ENCODE measurements around the gene FAM120A. TPM values are rescaled to one million over a fixed set of nuclear protein-coding genes. Genes with fewer than 3 reads are reported as not detected.

The FAM120A gene
- total and polyA plus RNA-seq, 9 of the 15 experiments (the other 6 are each of a cell fraction or from before 2014, with no cell fraction given), result 8.7 to 71.0 (median 42.2) TPM

- TF ChIP-seq, protein P1, sequence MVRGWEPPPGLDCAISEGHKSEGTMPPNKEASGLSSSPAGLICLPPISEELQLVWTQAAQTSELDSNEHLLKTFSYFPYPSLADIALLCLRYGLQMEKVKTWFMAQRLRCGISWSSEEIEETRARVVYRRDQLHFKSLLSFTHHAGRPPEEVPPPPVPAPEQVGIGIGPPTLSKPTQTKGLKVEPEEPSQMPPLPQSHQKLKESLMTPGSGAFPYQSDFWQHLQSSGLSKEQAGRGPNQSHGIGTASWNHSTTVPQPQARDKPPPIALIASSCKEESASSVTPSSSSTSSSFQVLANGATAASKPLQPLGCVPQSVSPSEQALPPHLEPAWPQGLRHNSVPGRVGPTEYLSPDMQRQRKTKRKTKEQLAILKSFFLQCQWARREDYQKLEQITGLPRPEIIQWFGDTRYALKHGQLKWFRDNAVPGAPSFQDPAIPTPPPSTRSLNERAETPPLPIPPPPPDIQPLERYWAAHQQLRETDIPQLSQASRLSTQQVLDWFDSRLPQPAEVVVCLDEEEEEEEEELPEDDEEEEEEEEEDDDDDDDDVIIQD (CRISPR knock-in tag; IDR thresholded peaks at IDR 0.05), result no peak
- TF ChIP-seq C11orf30 (IDR thresholded peaks at IDR 0.05; ENCODE audit: low read depth), result no peak
- TF ChIP-seq BCOR (IDR thresholded peaks at IDR 0.05), result no peak
- no peak for TF ChIP-seq SPI1 (IDR thresholded peaks at IDR 0.05; ENCODE audit: borderline replicate concordance, low read depth, low read length)
- TF ChIP-seq, protein P2, sequence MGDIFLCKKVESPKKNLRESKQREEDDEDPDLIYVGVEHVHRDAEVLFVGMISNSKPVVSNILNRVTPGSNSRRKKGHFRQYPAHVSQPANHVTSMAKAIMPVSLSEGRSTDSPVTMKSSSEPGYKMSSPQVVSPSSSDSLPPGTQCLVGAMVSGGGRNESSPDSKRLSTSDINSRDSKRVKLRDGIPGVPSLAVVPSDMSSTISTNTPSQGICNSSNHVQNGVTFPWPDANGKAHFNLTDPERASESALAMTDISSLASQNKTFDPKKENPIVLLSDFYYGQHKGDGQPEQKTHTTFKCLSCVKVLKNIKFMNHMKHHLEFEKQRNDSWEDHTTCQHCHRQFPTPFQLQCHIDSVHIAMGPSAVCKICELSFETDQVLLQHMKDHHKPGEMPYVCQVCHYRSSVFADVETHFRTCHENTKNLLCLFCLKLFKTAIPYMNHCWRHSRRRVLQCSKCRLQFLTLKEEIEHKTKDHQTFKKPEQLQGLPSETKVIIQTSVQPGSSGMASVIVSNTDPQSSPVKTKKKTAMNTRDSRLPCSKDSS (IDR thresholded peaks at IDR 0.05; ENCODE audit: low read depth, partially characterized antibody), result no peak
- TF ChIP-seq JUNB (CRISPR knock-in tag; conservative IDR thresholded peaks at IDR 0.05), result no peak
- TF ChIP-seq SRSF9 (IDR thresholded peaks at IDR 0.05; ENCODE audit: borderline replicate concordance, low read depth, low read length), result no peak
- no peak for TF ChIP-seq SIN3B (IDR thresholded peaks at IDR 0.05; ENCODE audit: low read depth)
- TF ChIP-seq HMG20A (CRISPR knock-in tag; conservative IDR thresholded peaks at IDR 0.05), result no peak
- no peak for TF ChIP-seq SMARCC2 (IDR thresholded peaks at IDR 0.05; ENCODE audit: low read depth)
- no peak for TF ChIP-seq MTA3 (IDR thresholded peaks at IDR 0.05; ENCODE audit: borderline replicate concordance)
- no peak for TF ChIP-seq RUNX1 (IDR thresholded peaks at IDR 0.05; ENCODE audit: low read depth)
- TF ChIP-seq ZNF655 (CRISPR knock-in tag; IDR thresholded peaks at IDR 0.05), result no peak
- TF ChIP-seq STAT5B (CRISPR knock-in tag; IDR thresholded peaks at IDR 0.05), result no peak
- no peak for TF ChIP-seq ZNF436 (CRISPR knock-in tag; IDR thresholded peaks at IDR 0.05)
- no peak for TF ChIP-seq SNIP1 (IDR thresholded peaks at IDR 0.05; ENCODE audit: low read depth)
- 0 out of 2 replicates have a peak, but pooled peaks have one; percentile 22 for TF ChIP-seq USF1 (CRISPR knock-in tag; IDR thresholded peaks at IDR 0.05)
- TF ChIP-seq ZNF695 (CRISPR knock-in tag; IDR thresholded peaks at IDR 0.05), result no peak
- no peak for TF ChIP-seq SRSF1 (IDR thresholded peaks at IDR 0.05; ENCODE audit: low read depth, low read length)
- no peak for TF ChIP-seq TAF9B (IDR thresholded peaks at IDR 0.05; ENCODE audit: partially characterized antibody)
- no peak for TF ChIP-seq KDM1A (IDR thresholded peaks at IDR 0.05)
- TF ChIP-seq ZNF146 (CRISPR knock-in tag; IDR thresholded peaks at IDR 0.05; ENCODE audit: unreplicated experiment), result no peak
- TF ChIP-seq, protein P3, sequence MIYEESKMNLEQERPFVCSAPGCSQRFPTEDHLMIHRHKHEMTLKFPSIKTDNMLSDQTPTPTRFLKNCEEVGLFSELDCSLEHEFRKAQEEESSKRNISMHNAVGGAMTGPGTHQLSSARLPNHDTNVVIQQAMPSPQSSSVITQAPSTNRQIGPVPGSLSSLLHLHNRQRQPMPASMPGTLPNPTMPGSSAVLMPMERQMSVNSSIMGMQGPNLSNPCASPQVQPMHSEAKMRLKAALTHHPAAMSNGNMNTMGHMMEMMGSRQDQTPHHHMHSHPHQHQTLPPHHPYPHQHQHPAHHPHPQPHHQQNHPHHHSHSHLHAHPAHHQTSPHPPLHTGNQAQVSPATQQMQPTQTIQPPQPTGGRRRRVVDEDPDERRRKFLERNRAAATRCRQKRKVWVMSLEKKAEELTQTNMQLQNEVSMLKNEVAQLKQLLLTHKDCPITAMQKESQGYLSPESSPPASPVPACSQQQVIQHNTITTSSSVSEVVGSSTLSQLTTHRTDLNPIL (CRISPR knock-in tag; IDR thresholded peaks at IDR 0.05), result no peak
These were observed 594 bp downstream of the FAM120A start (continued) for GRCh38 chr9:93451849-93452709.
